SK-N-SH treated with all-trans-retinoic acid at 6 μM for 48 hours (cell line): ENCODE data around the gene IFNA1.
"Not testable (repeated sequence)": the region's sequence is repeated elsewhere in the genome, so short reads cannot be mapped to it uniquely, and the experiment has no call there.

Source experiments
- ARNTL ChIP-seq: fragments of 450-650 bp; formaldehyde crosslinking; IDR thresholded peaks from 2 replicates; pipeline ENCODE4 v1.5.0; 2020; ENCODE audit warnings: low read depth, mild to moderate bottlenecking, moderate library complexity, borderline replicate concordance
- CREB5 ChIP-seq: fragments of 250-450 bp; sonication (Bioruptor Pico); IDR thresholded peaks from 2 replicates; pipeline ENCODE4 v1.5.1; 2020; ENCODE audit warnings: low read depth, mild to moderate bottlenecking, moderate library complexity
- GLIS3 ChIP-seq: fragments of 250-450 bp; sonication (Bioruptor Pico); IDR thresholded peaks from 2 replicates; pipeline ENCODE4 v1.5.0; 2020; ENCODE audit warnings: mild to moderate bottlenecking, moderate library complexity
- ISL1 ChIP-seq: fragments of 250-450 bp; sonication (Bioruptor Pico); IDR thresholded peaks from 2 replicates; pipeline ENCODE4 v2.1.2; 2022; ENCODE audit warnings: mild to moderate bottlenecking, moderate library complexity
- OSR1 ChIP-seq: fragments of 250-450 bp; sonication (Bioruptor Pico); IDR thresholded peaks from 2 replicates; pipeline ENCODE4 v1.8.0; 2022; ENCODE audit warnings: moderate library complexity, mild to moderate bottlenecking, inconsistent platforms
- PATZ1 ChIP-seq: fragments of 250-450 bp; sonication (Bioruptor Pico); IDR thresholded peaks from 2 replicates; pipeline ENCODE4 v1.8.0; 2020; ENCODE audit warnings: mild to moderate bottlenecking, moderate library complexity, borderline replicate concordance
- RARB ChIP-seq: fragments of 250-450 bp; sonication (Bioruptor Pico); IDR thresholded peaks from 2 replicates; pipeline ENCODE4 v1.8.0; 2021; ENCODE audit warnings: mild to moderate bottlenecking, moderate library complexity
- SNAI2 ChIP-seq: fragments of 250-450 bp; sonication (Bioruptor Pico); IDR thresholded peaks from 2 replicates; pipeline ENCODE4 v1.5.0; 2020; ENCODE audit warnings: mild to moderate bottlenecking, moderate library complexity
- TCF4 ChIP-seq: fragments of 250-450 bp; sonication (Bioruptor Pico); IDR thresholded peaks from 2 replicates; pipeline ENCODE4 v1.8.0; 2021; ENCODE audit warnings: mild to moderate bottlenecking, moderate library complexity, borderline replicate concordance
- ZC3H10 ChIP-seq: fragments of 250-450 bp; sonication (Bioruptor Pico); IDR thresholded peaks from 2 replicates; pipeline ENCODE4 v1.5.1; 2021; ENCODE audit warnings: mild to moderate bottlenecking, moderate library complexity
- ZFP3 ChIP-seq: fragments of 250-450 bp; sonication (Bioruptor Pico); IDR thresholded peaks from 2 replicates; pipeline ENCODE4 v1.5.0; 2020; ENCODE audit warnings: mild to moderate bottlenecking, moderate library complexity
- ZFP30 ChIP-seq: fragments of 450-650 bp; formaldehyde crosslinking; IDR thresholded peaks from 2 replicates; pipeline ENCODE4 v1.5.0; 2022; ENCODE audit warnings: mild to moderate bottlenecking, moderate library complexity
- ZNF70 ChIP-seq: fragments of 450-650 bp; formaldehyde crosslinking; IDR thresholded peaks from 2 replicates; pipeline ENCODE4 v1.5.0; 2020; ENCODE audit warnings: mild to moderate bottlenecking, moderate library complexity
- ZNF8 ChIP-seq: fragments of 450-650 bp; formaldehyde crosslinking; IDR thresholded peaks from 2 replicates; pipeline ENCODE4 v1.5.0; 2020; ENCODE audit warnings: mild to moderate bottlenecking, moderate library complexity

- TF ChIP-seq ZC3H10; PATZ1 (CRISPR knock-in tag); ISL1 (CRISPR knock-in tag); OSR1; TCF4 (CRISPR knock-in tag); ZFP30 (CRISPR knock-in tag); RARB; SNAI2 (CRISPR knock-in tag); GLIS3 (CRISPR knock-in tag); ZNF70; ZFP3 (CRISPR knock-in tag); CREB5 (CRISPR knock-in tag); ZNF8; ARNTL (CRISPR knock-in tag): not testable (repeated sequence)
These were observed 5.2 kb upstream of the IFNA1 start for GRCh38 chr9:21435015-21435383.
